Raji (cell line): ENCODE measurements around the gene DOCK8.

Experiments
- POLR2A ChIP-seq: IDR thresholded peaks from 2 replicates; pipeline ENCODE4 v1.6.1; 2011; ENCODE audit warnings: low read depth, low read length, control low read depth; ENCODE audit not compliant: insufficient read depth

The DOCK8 gene

GRCh38 chr9:438961-439768, 224.5 kb downstream of the DOCK8 start:
- no peak for TF ChIP-seq POLR2A

GRCh38 chr9:441126-441525, 226.5 kb downstream of the DOCK8 start:
- no peak for TF ChIP-seq POLR2A

DNA sequence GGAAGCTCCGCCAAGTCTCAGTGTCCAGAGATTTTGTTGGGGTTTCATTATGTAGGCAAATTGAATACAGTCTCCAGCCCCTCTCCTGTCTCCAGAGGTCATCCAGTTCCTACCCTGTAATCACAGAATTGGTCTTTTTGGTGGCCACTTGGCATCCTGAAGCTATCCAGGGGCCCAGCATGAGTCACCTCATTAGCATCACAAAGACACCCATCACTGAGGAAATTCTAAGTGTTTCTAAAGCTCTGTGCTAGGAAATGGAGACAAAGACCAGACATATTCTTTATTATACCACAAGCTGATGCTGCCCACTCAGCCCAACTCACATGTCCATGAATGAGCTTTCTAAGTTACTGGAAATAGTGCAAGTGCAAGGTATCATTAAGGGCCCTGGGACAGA, 229.9 kb downstream of the DOCK8 start:
- TF ChIP-seq POLR2A, result no peak

- no peak for TF ChIP-seq POLR2A
Measured at GRCh38 chr9:445033-445432, 230.4 kb downstream of the DOCK8 start.

GRCh38 chr9:446074-446699, 231.5 kb downstream of the DOCK8 start:
- TF ChIP-seq POLR2A, result no peak

- no peak for TF ChIP-seq POLR2A
Measured at GRCh38 chr9:447230-448025, 232.8 kb downstream of the DOCK8 start.

DNA sequence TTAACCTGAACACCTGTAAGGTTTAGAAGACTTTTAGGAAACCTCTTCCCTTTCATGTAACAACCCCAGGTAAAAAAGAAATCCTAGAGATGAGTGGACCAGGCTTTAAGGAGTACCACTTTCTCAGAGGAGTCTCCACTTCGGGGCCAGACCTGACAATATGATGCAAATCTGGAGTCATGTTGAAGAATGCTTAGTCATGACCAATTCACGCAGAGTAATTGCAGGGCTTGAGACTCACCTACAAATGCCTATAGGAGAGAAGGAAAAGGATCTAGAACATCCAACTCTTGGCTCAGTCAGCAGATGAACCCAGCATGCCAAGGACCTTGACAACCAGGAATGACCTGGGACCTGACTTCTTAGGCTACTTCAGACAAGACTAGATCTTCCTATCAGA, 235.4 kb downstream of the DOCK8 start:
- no peak for TF ChIP-seq POLR2A

- TF ChIP-seq POLR2A, result no peak
Measured at GRCh38 chr9:450561-450960, 235.9 kb downstream of the DOCK8 start.

GRCh38 chr9:453832-454231, 239.2 kb downstream of the DOCK8 start:
- no peak for TF ChIP-seq POLR2A

DNA sequence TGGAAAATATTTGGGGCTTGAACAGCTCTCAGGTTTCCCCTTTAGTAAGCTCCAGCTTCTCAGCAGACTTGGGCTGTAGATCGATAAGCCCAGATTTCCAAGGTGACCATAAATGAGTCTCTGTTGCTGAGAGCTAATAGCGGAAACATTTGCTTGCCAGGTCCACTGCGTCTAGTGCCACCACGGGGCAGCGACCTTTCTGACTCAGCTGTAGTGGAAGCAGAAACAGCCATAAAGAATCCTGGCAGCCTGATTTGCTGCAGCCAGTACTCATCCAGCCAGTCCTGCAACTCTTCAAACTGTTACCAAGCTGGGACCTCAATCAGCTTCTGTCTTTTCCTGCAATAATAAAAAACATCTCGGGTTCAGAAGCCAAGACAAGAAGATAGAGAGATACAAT, 241.7 kb downstream of the DOCK8 start:
- no peak for TF ChIP-seq POLR2A

- no peak for TF ChIP-seq POLR2A
Measured at GRCh38 chr9:458590-458989, 243.9 kb downstream of the DOCK8 start.

DNA sequence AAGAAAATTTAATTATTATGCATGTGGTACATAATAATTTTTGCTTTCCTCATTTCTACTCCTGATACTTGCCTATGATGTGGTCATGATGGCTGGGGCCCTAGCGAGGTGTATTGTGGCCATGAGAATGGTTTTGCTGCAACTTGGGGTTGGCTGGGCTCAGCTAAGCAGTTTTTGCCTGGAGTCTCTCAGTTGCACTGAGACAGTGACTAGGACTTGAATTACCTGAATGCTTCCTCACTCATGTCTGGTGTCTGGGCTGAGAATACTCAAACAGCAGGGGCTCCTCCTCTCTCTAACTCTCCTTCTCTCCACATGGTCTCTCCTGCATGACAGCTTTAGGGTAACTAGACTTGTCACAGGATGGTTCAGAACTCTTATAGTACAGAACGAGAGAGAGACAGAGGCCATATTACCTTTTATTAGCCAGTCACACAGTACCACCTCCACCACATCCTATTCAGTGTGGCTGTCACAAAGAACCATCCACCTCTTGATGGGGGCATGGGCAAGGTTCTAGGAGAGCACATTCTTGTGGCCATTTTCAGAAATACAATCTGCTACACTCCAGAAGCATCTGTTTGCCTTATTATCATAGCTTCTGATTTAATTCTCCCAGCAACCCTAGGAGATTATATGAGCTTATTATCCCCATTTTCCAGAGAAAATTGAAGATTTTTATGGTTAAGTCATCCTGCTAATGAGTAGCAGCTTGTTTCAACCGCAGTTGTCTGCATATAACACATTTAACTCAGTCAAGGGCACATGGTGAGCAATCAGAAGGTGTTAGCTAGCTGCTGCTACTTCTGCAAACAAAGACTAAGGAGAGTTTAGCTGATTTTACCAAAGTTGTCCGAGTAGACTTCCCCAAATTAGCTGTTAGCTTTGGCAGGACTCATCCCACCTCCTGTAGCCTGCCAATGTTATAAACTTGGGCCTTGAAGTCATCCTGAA, 245.1 kb downstream of the DOCK8 start:
- TF ChIP-seq POLR2A, result no peak

- no peak for TF ChIP-seq POLR2A
Measured at GRCh38 chr9:462121-462520, 247.5 kb downstream of the DOCK8 start.

DNA sequence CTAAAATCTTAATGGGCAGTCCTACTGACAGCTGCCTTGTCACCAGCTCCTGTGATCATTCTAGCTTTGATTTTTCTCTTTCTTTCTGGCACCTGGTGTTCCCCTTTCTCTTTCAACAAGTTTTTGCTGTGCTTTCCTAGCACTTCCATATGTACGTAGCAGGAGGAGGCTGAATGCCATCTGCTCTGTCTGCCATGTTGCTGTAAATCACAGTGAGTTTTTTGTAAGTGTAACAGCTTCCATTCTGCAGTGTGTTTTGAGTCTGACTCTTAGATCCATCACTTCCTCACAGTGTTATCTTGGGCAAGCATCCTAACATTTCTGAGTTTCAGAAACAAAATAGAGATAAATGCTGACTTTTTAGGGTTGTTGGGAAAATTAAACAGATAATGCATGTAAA, 247.9 kb downstream of the DOCK8 start:
- no peak for TF ChIP-seq POLR2A

- TF ChIP-seq POLR2A, result no peak
Measured at GRCh38 chr9:463455-464171, 248.9 kb downstream of the DOCK8 start.

- TF ChIP-seq POLR2A, result no peak
Measured at GRCh38 chr9:466747-467146, 252.1 kb downstream of the DOCK8 start.
